PC-9 (cell line): ENCODE measurements around the gene CABLES2. TPM values are rescaled to one million over a fixed set of nuclear protein-coding genes. Genes with fewer than 3 reads are reported as not detected.

Source experiments
- BruUV-seq: library from RNA; stranded (reverse); fragments of 400-500 nt; replicated peaks from 2 replicates; lab custom pipeline; 2021; lab: Mats Ljungman, UMichigan
- CTCF ChIA-PET: fragments of 300-600 bp; sonication (Branson Sonifier 250); formaldehyde crosslinking; loops from one replicate; lab custom pipeline; 2022; ENCODE audit warnings: antibody characterized with exemption; lab: Charles Lee
- POLR2A ChIA-PET: fragments of 300-600 bp; sonication (Branson Sonifier 250); formaldehyde crosslinking; loops from one replicate; lab custom pipeline; 2022; ENCODE audit warnings: antibody characterized with exemption; ENCODE audit not compliant: unreplicated experiment; lab: Charles Lee
- DNase-seq, 2 experiments: peaks; one replicate each; pipeline versions ENCODE4 v3.0.0 to v3.0.0-alpha.2; 2015 to 2022; ENCODE audit warnings: mixed read lengths in 1 of 2
- H2AFZ ChIP-seq: fragments of 200-600 bp; sonication (generic); 2 replicates; pipeline ENCODE4 v1.8.1; 2017; ENCODE audit warnings: antibody characterized with exemption
- H3F3A ChIP-seq: fragments of 200-600 bp; sonication (generic); 2 replicates; pipeline ENCODE4 v1.8.1; 2017; ENCODE audit warnings: antibody characterized with exemption, mild to moderate bottlenecking, low read depth; ENCODE audit not compliant: insufficient read depth
- H3K27ac ChIP-seq: fragments of 200-600 bp; sonication (generic); 2 replicates; pipeline ENCODE4 v1.6.1; 2016; ENCODE audit warnings: mixed run types
- H3K27me3 ChIP-seq: fragments of 200-600 bp; sonication (generic); 2 replicates; pipeline ENCODE4 v1.6.1; 2016; ENCODE audit warnings: low read depth, mixed run types; ENCODE audit not compliant: insufficient read depth
- H3K36me3 ChIP-seq: fragments of 200-600 bp; sonication (generic); 2 replicates; pipeline ENCODE4 v1.6.1; 2016; ENCODE audit warnings: low read depth, mixed run types
- H3K4me1 ChIP-seq: fragments of 200-600 bp; sonication (generic); replicated peaks from 2 replicates; pipeline ENCODE4 v1.6.1; 2016; ENCODE audit warnings: mixed run types; ENCODE audit not compliant: insufficient read depth
- H3K4me2 ChIP-seq: fragments of 200-600 bp; sonication (generic); 2 replicates; pipeline ENCODE4 v1.6.1; 2017; ENCODE audit warnings: mixed run types
- H3K4me3 ChIP-seq: fragments of 200-600 bp; sonication (generic); 2 replicates; pipeline ENCODE4 v1.6.1; 2016; ENCODE audit warnings: mixed run types
- H3K79me2 ChIP-seq: fragments of 200-600 bp; sonication (generic); 2 replicates; pipeline ENCODE4 v1.6.1; 2017; ENCODE audit warnings: low read depth, mixed run types
- H3K9me2 ChIP-seq: fragments of 200-600 bp; sonication (generic); 2 replicates; pipeline ENCODE4 v1.8.1; 2017; ENCODE audit warnings: mild to moderate bottlenecking; ENCODE audit not compliant: insufficient read depth
- H3K9me3 ChIP-seq: fragments of 200-600 bp; sonication (generic); 2 replicates; pipeline ENCODE4 v1.8.1; 2016; ENCODE audit warnings: low read depth; ENCODE audit not compliant: insufficient read depth
- H4K20me1 ChIP-seq: fragments of 200-600 bp; sonication (generic); 2 replicates; pipeline ENCODE4 v1.8.1; 2017; ENCODE audit not compliant: insufficient read depth
- CTCF ChIP-seq: fragments of 200-600 bp; sonication (generic); conservative IDR thresholded peaks from 2 replicates; pipeline ENCODE4 v1.6.1; 2017; ENCODE audit warnings: mixed run types, antibody characterized with exemption, mild to moderate bottlenecking, moderate library complexity
- EZH2 ChIP-seq: fragments of 200-600 bp; sonication (generic); IDR thresholded peaks from 2 replicates; pipeline ENCODE4 v1.8.0; 2017; ENCODE audit warnings: antibody characterized with exemption, low read depth
- intact Hi-C: fragments of 100-400 bp; cut with micrococcal nuclease; formaldehyde crosslinking; loops from one replicate; pipeline ENCODE4 v1.10.0; 2022; ENCODE audit not compliant: unreplicated experiment
- total RNA-seq: library from RNA; stranded (reverse); gene quantifications from 2 replicates; pipeline ENCODE4 v1.2.3, GENCODE V29; 2021

Gene CABLES2
- total RNA-seq, 1 experiment from 2014 or later = 14.1 TPM

DNA sequence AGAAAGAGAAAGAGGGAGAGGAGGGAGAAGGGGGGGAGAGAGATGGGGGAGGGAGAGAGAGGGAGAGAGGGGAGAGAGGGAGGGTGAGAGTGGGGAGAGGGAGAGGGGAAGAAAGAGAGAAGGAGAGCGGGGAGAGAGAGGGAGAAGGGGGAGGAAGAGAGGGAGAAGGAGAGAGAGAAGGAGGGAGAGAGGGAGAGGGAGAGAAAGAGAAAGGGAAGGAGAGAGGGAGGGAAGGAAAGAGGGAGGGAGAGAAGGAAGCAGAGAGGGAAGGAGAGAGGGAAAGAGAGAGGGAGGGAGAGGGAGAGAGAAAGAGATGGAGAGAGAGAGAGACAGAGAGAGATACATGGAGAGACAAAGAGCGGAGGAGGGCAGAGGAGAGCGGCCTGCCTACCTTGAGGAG, 44.9 kb upstream of the CABLES2 start:
- no peaks in the 10 kb centered on the region for H3K36me3 ChIP-seq
- intact Hi-C loops = no loop called here
- ChIA-PET POLR2A (no interaction called here), CTCF (no interaction called here)
- peaks cover 92% of the 10 kb centered on the region for H3K27me3 ChIP-seq
- H3K4me2 ChIP-seq = no peak overlapping the region
- H2AFZ ChIP-seq = no peak overlapping the region
- H4K20me1 ChIP-seq = no peaks in the 10 kb centered on the region
- no peaks in the 10 kb centered on the region for H3K9me2 ChIP-seq
- H3K79me2 ChIP-seq = no peaks in the 10 kb centered on the region
- no peaks in the 10 kb centered on the region for H3K9me3 ChIP-seq
- no peak overlapping the region for H3K4me3 ChIP-seq
- no peaks in the 10 kb centered on the region for H3K4me1 ChIP-seq
- H3F3A ChIP-seq = peaks cover 5% of the 10 kb centered on the region; the same call in 1 of the 2 replicates
- TF ChIP-seq CTCF = no peak
- TF ChIP-seq EZH2 = no peak
- DNase-seq = no peak
- BruUV-seq = no TSS peak
- H3K27ac ChIP-seq = no peak overlapping the region

DNA sequence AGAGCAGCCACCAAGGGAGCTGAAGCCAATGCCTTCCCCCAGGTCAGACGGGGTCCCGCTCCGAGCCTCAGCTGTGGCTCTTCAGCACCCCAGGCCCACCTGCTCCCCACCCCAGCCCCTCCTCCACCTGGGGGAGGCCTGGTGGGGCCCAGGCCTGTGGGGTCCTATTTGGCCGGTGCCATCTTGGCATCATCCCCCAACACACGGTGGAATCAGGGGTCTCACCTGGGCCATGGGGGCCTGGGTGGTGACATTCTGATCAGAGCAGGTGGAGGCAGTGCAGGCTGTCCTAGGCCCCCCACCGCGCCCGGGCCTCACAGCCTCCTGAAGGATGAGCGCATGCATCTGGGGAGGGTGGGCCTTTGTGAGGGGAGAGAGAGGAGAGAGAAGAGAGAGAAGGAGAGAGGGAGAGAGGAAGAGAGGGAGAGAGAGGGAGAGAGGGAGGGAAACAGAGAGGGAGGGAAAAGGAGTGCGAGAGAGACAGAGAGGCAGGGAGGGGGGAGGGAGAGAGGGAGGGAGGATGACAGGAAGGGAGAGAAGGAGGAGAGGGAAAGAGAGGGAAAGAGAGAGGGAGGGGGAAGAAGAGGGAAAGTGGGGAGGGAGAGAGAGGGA, 44.2 kb upstream of the CABLES2 start:
- Histone ChIP-seq H2AFZ (no peak overlapping the region), H3K27ac (no peak overlapping the region), H3K4me3 (no peak overlapping the region), H3K4me2 (no peak overlapping the region), H3K27me3 (peaks cover 92% of the 10 kb centered on the region), H3F3A (peaks cover 5% of the 10 kb centered on the region; the same call in 1 of the 2 replicates), H3K9me3 (no peaks in the 10 kb centered on the region), H3K9me2 (no peaks in the 10 kb centered on the region), H3K79me2 (no peaks in the 10 kb centered on the region), H3K36me3 (no peaks in the 10 kb centered on the region), H3K4me1 (no peaks in the 10 kb centered on the region), H4K20me1 (no peaks in the 10 kb centered on the region)
- DNase-seq = no peak
- intact Hi-C loops = no loop called here
- no peak for TF ChIP-seq CTCF
- no peak for TF ChIP-seq EZH2
- CTCF ChIA-PET = interaction anchor here (0.6 kb wide), 1 partner anchor 15 kb away, joined by 6 read pairs; no protein-coding TSS in a partner anchor
- POLR2A ChIA-PET = no interaction called here
- no TSS peak for BruUV-seq

DNA sequence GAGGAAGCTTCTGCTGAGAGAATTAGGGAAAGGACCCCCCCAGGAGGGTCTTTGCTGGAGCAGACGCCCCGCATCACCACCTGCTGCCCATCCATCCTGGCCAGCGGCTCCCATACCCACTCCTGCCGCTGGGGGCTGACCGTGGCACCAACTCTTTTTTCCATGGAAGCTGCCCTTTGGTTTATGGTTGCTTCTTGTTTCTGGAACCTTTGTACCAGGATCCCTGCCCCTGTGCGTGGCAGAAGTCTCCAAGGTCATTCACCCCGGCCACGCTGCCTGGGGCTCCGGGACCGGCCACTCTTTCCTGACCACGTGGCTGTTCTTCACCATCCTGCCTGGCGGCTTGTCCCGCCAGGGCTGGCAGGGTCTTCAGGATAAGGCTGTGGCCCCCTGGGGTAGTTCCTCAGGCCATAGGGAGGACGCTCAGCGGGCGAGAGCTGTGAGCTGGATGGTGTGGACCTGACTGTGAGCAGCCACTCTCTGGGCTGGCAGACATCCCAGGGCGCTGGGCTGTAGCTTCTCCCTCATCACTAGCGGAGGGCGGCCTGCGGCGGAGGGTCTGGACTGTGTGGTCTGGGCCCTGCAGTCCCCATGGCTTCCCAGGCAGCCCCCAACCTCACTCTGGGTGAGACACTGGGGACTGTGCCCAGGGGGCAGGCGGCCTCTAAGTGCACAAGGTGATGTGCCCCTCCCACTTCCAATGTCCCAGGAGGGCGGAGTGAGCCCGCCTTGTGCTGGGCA, 43.0 kb upstream of the CABLES2 start:
- H3F3A ChIP-seq = peaks cover 5% of the 10 kb centered on the region; the same call in 1 of the 2 replicates
- no peak overlapping the region for H3K27ac ChIP-seq
- H3K9me2 ChIP-seq = no peaks in the 10 kb centered on the region
- no peak overlapping the region for H3K4me3 ChIP-seq
- H3K36me3 ChIP-seq = no peaks in the 10 kb centered on the region
- no peak for TF ChIP-seq EZH2
- TF ChIP-seq CTCF = peak; percentile 68
- POLR2A ChIA-PET = no interaction called here
- H3K4me1 ChIP-seq = no peaks in the 10 kb centered on the region
- H4K20me1 ChIP-seq = no peaks in the 10 kb centered on the region
- peaks cover 89% of the 10 kb centered on the region for H3K27me3 ChIP-seq
- no peak for DNase-seq
- intact Hi-C loops = no loop called here
- no peaks in the 10 kb centered on the region for H3K9me3 ChIP-seq
- no peaks in the 10 kb centered on the region for H3K79me2 ChIP-seq
- H3K4me2 ChIP-seq = no peak overlapping the region
- H2AFZ ChIP-seq = no peak overlapping the region
- CTCF ChIA-PET = no interaction called here
- no TSS peak for BruUV-seq
